Esophagus squamous epithelium (tissue), 4 donors: ENCODE results near the gene RNF208.

Source experiments
- POLR2A ChIP-seq, 4 donors: fragments of 450-650 bp; IDR thresholded peaks; one replicate each; pipeline ENCODE4 v1.6.1; 2017; ENCODE audit warnings: antibody characterized with exemption in 4 of 4, mild to moderate bottlenecking in 4 of 4, moderate library complexity in 3 of 4
- TF ChIP-seq, protein P1 (sequence below), 6 experiments: fragments of 450-650 bp in 4 of 6; fragments of 200-600 bp in 2 of 6; sonication (generic) in 2 of 6; IDR thresholded peaks; one replicate each; pipeline ENCODE4 v1.5.1; 2016 to 2019; ENCODE audit warnings: antibody characterized with exemption in 6 of 6, mild to moderate bottlenecking in 4 of 6, moderate library complexity in 4 of 6

- TF ChIP-seq, protein P1, sequence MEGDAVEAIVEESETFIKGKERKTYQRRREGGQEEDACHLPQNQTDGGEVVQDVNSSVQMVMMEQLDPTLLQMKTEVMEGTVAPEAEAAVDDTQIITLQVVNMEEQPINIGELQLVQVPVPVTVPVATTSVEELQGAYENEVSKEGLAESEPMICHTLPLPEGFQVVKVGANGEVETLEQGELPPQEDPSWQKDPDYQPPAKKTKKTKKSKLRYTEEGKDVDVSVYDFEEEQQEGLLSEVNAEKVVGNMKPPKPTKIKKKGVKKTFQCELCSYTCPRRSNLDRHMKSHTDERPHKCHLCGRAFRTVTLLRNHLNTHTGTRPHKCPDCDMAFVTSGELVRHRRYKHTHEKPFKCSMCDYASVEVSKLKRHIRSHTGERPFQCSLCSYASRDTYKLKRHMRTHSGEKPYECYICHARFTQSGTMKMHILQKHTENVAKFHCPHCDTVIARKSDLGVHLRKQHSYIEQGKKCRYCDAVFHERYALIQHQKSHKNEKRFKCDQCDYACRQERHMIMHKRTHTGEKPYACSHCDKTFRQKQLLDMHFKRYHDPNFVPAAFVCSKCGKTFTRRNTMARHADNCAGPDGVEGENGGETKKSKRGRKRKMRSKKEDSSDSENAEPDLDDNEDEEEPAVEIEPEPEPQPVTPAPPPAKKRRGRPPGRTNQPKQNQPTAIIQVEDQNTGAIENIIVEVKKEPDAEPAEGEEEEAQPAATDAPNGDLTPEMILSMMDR (IDR thresholded peaks at IDR 0.05), result no peak
- peak in 2 of 4 donors; percentile 23 to 57 for TF ChIP-seq POLR2A (IDR thresholded peaks at IDR 0.05)
Observed at GRCh38 chr9:137224830-137225694, 3.0 kb upstream of the RNF208 start, which contains the start of gene CYSRT1.
